K562 (cell line): ENCODE measurements around the gene HYAL1. TPM values are rescaled to one million over a fixed set of nuclear protein-coding genes. Genes with fewer than 3 reads are reported as not detected.
A peak's percentile ranks its signal among the peaks of the same experiment; 100 is the strongest.

Source experiments
- BACH1 ChIP-seq: fragments of 200-800 bp; sonication (Bioruptor generic); IDR thresholded peaks from 2 replicates; pipeline ENCODE4 v1.6.1; 2016; ENCODE audit warnings: missing genetic modification characterization, missing compliant biosample characterization
- CBX5 ChIP-seq: IDR thresholded peaks from 2 replicates; pipeline ENCODE4 v1.6.1; 2014; ENCODE audit warnings: low read depth, borderline replicate concordance
- DMBX1 ChIP-seq: fragments of 250-450 bp; sonication (Bioruptor Pico); IDR thresholded peaks from 2 replicates; pipeline ENCODE4 v1.8.0; 2022; ENCODE audit warnings: inconsistent platforms, mild to moderate bottlenecking, moderate library complexity, borderline replicate concordance
- ELF2 ChIP-seq: fragments of 250-450 bp; sonication (Bioruptor Pico); IDR thresholded peaks from 2 replicates; pipeline ENCODE4 v1.5.0; 2021; ENCODE audit warnings: mild to moderate bottlenecking
- MGA ChIP-seq: fragments of 450-650 bp; IDR thresholded peaks from 2 replicates; pipeline ENCODE4 v1.6.1; 2016; ENCODE audit warnings: mild to moderate bottlenecking, moderate library complexity
- RBM22 ChIP-seq: fragments of 200-400 bp; formaldehyde crosslinking; IDR thresholded peaks from 2 replicates; pipeline ENCODE4 v1.6.1; 2018; ENCODE audit warnings: low read length, low read depth; ENCODE audit not compliant: poor library complexity, severe bottlenecking
- SP1 ChIP-seq: sonication (generic); formaldehyde crosslinking; IDR thresholded peaks from 2 replicates; pipeline ENCODE4 v1.8.1; 2022; ENCODE audit warnings: mild to moderate bottlenecking, missing genetic modification reagents
- VEZF1 ChIP-seq: fragments of 200-800 bp; sonication (Bioruptor generic); IDR thresholded peaks from 2 replicates; pipeline ENCODE4 v1.6.1; 2017; ENCODE audit warnings: missing genetic modification characterization, missing compliant biosample characterization
- ZBTB12 ChIP-seq: fragments of 250-450 bp; sonication (Bioruptor Pico); IDR thresholded peaks from 2 replicates; pipeline ENCODE4 v1.4.0; 2020
- ZBTB2 ChIP-seq: fragments of 450-650 bp; IDR thresholded peaks from 2 replicates; pipeline ENCODE4 v1.6.1; 2016; ENCODE audit warnings: antibody characterized with exemption
- ZC3H11A ChIP-seq: IDR thresholded peaks from 2 replicates; pipeline ENCODE4 v1.6.1; 2012; ENCODE audit warnings: low read depth, low read length, improper control_type of control experiment
- polyA plus RNA-seq, 8 experiments: library from polyadenylated mRNA; depleted of rRNA in 4 of 8; stranded (reverse) in 5 of 8; unstranded in 3 of 8; fragments of >200 nt; fragmentation: Nextera tagmentation in 2 of 8; fragmentation: Illumina TruSeq in 1 of 8; extraction: Ambion mirVana in 2 of 8; extraction: Trizol in 1 of 8; gene quantifications; 2 replicates each; pipeline versions ENCODE4 v1.2.1 to v1.2.3, GENCODE V29; 2011 to 2014; ENCODE audit warnings: inconsistent platforms in 1 of 8, missing spikeins in 1 of 8
- total RNA-seq, 7 experiments: library from RNA; depleted of rRNA in 6 of 7; stranded (reverse); fragments of >200 nt in 6 of 7; fragmentation: Illumina TruSeq in 2 of 7; extraction: Trizol in 2 of 7; gene quantifications; 2 replicates each; pipeline versions ENCODE4 v1.2.1 to v1.2.3, GENCODE V29; 2011 to 2021; ENCODE audit warnings: low replicate concordance in 1 of 7

HYAL1 gene
- total and polyA plus RNA-seq, 9 of the 15 experiments (the other 6 are each of a cell fraction or from before 2014, with no cell fraction given), result 1.4 to 8.5 (median 4.7) TPM

- TF ChIP-seq MGA, result peak; percentile 94
- 0 out of 2 replicates have a peak, but pooled peaks have one; percentile 33 for TF ChIP-seq BACH1 (tag)
- TF ChIP-seq RBM22, result no peak
- TF ChIP-seq ZBTB12 (CRISPR knock-in tag), result peak; percentile 78
- peak; percentile 60 for TF ChIP-seq VEZF1
- TF ChIP-seq ELF2 (CRISPR knock-in tag), result peak; percentile 95
- peak; percentile 52; the same call in 1 of the 2 replicates for TF ChIP-seq DMBX1 (CRISPR knock-in tag)
- TF ChIP-seq ZBTB2, result peak; percentile 67; the same call in 1 of the 2 replicates
- TF ChIP-seq SP1 (CRISPR knock-in tag), result peak; percentile 73
- no peak for TF ChIP-seq CBX5
- TF ChIP-seq ZC3H11A, result no peak
These were observed 47.4 kb upstream of the HYAL1 start, which contains the start of the genes CYB561D2 and NPRL2 (continued) for GRCh38 chr3:50350527-50351322.
